Smooth muscle cell (in vitro differentiated cells): ENCODE measurements around the gene PAQR6. TPM values are rescaled to one million over a fixed set of nuclear protein-coding genes. Genes with fewer than 3 reads are reported as not detected.

Experiments used
- DNase-seq: peaks from one replicate; lab custom pipeline; 2025; ENCODE audit not compliant: unreplicated experiment; lab: John Stamatoyannopoulos, UW
- H2AFZ ChIP-seq: fragments of 200-600 bp; sonication (generic); 2 replicates; pipeline ENCODE4 v1.6.0; 2016; ENCODE audit warnings: antibody characterized with exemption, low read depth, mild to moderate bottlenecking
- H3F3A ChIP-seq: fragments of 200-600 bp; sonication (generic); 2 replicates; pipeline ENCODE4 v1.6.0; 2017; ENCODE audit warnings: antibody characterized with exemption, low read depth
- H3K27ac ChIP-seq: fragments of 200-600 bp; sonication (generic); 2 replicates; pipeline ENCODE4 v1.5.1; 2016; ENCODE audit warnings: low read depth, mild to moderate bottlenecking
- H3K27me3 ChIP-seq: fragments of 200-600 bp; sonication (generic); 2 replicates; pipeline ENCODE4 v1.6.1; 2016; ENCODE audit warnings: low read depth, mild to moderate bottlenecking
- H3K36me3 ChIP-seq: fragments of 200-600 bp; sonication (generic); 2 replicates; pipeline ENCODE4 v1.5.1; 2016; ENCODE audit warnings: low read depth
- H3K4me1 ChIP-seq: fragments of 200-600 bp; sonication (generic); 2 replicates; pipeline ENCODE4 v1.5.1; 2016; ENCODE audit warnings: low read depth
- H3K4me2 ChIP-seq: fragments of 200-600 bp; sonication (generic); 2 replicates; pipeline ENCODE4 v1.6.0; 2016; ENCODE audit warnings: mild to moderate bottlenecking
- H3K4me3 ChIP-seq: fragments of 200-600 bp; sonication (generic); 2 replicates; pipeline ENCODE4 v1.5.1; 2016; ENCODE audit warnings: mild to moderate bottlenecking
- H3K79me2 ChIP-seq: fragments of 200-600 bp; sonication (generic); 2 replicates; pipeline ENCODE4 v1.6.0; 2016; ENCODE audit warnings: low read depth, mild to moderate bottlenecking
- H3K9ac ChIP-seq: fragments of 200-600 bp; sonication (generic); 2 replicates; pipeline ENCODE4 v1.6.0; 2016; ENCODE audit warnings: low read depth
- H3K9me3 ChIP-seq: fragments of 200-600 bp; sonication (generic); replicated peaks from 2 replicates; pipeline ENCODE4 v1.5.1; 2016; ENCODE audit warnings: low read depth
- H4K20me1 ChIP-seq: fragments of 200-600 bp; sonication (generic); 2 replicates; pipeline ENCODE4 v1.6.0; 2016; ENCODE audit warnings: low read depth
- CTCF ChIP-seq: fragments of 200-600 bp; sonication (generic); IDR thresholded peaks from 2 replicates; pipeline ENCODE4 v1.5.1; 2017; ENCODE audit warnings: borderline replicate concordance, mild to moderate bottlenecking, antibody characterized with exemption; ENCODE audit not compliant: insufficient read depth, poor library complexity, severe bottlenecking
- WGBS: methylation state at CpG from one replicate; pipeline ENCODE4 v1.1.7; 2016; ENCODE audit warnings: low lambda C conversion rate; 5-methylcytosine and 5-hydroxymethylcytosine counted together
- polyA plus RNA-seq: library from polyadenylated mRNA; unstranded; fragments of >200 nt; fragmentation: Nextera tagmentation; extraction: Ambion mirVana; gene quantifications from 2 replicates; pipeline ENCODE4 v1.2.1, GENCODE V29; 2016
- total RNA-seq: library from RNA; depleted of rRNA; stranded (reverse); fragments of >200 nt; gene quantifications from 2 replicates; pipeline ENCODE4 v1.2.3, GENCODE V29; 2014

The PAQR6 gene
- total and polyA plus RNA-seq, 2 experiments from 2014 or later: 1.3 to 2.7 TPM

GRCh38 chr1:156268336-156268735 lies 20.5 kb upstream of the PAQR6 start:
- Histone ChIP-seq H3K9ac (no peak overlapping the region), H3K4me3 (no peak overlapping the region), H3K27ac (no peak overlapping the region), H3K36me3 (peaks cover 19% of the 10 kb centered on the region), H4K20me1 (peaks cover 9% of the 10 kb centered on the region), H3K9me3 (no peaks in the 10 kb centered on the region), H3F3A (no peaks in the 10 kb centered on the region), H3K4me1 (no peaks in the 10 kb centered on the region), H3K4me2 (no peak overlapping the region), H3K79me2 (no peaks in the 10 kb centered on the region), H3K27me3 (no peaks in the 10 kb centered on the region), H2AFZ (no peak overlapping the region)
- WGBS: 61% methylated on average over 4 of the region's 4 CpGs
- no peak for TF ChIP-seq CTCF
- no peak for DNase-seq

- Histone ChIP-seq H3K27me3 (no peaks in the 10 kb centered on the region), H3K9ac (no peak overlapping the region), H3K4me2 (no peak overlapping the region), H3K4me1 (no peaks in the 10 kb centered on the region), H3K79me2 (no peaks in the 10 kb centered on the region), H3K9me3 (no peaks in the 10 kb centered on the region), H4K20me1 (peaks cover 9% of the 10 kb centered on the region), H2AFZ (no peak overlapping the region), H3K4me3 (no peak overlapping the region), H3K36me3 (peaks cover 14% of the 10 kb centered on the region), H3F3A (no peaks in the 10 kb centered on the region), H3K27ac (no peak overlapping the region)
- no peak for TF ChIP-seq CTCF
- WGBS: 94% methylated on average over 13 of the region's 13 CpGs
- no peak for DNase-seq
These were observed 18.2 kb upstream of the PAQR6 start for GRCh38 chr1:156266051-156266450.

- Histone ChIP-seq H3K4me2 (no peak overlapping the region), H3K4me1 (no peaks in the 10 kb centered on the region), H3K36me3 (peaks cover 14% of the 10 kb centered on the region), H3K9ac (no peak overlapping the region), H2AFZ (no peak overlapping the region), H3K27me3 (no peaks in the 10 kb centered on the region), H3F3A (no peaks in the 10 kb centered on the region), H3K79me2 (no peaks in the 10 kb centered on the region), H3K4me3 (no peak overlapping the region), H4K20me1 (peaks cover 2% of the 10 kb centered on the region), H3K9me3 (no peaks in the 10 kb centered on the region), H3K27ac (no peak overlapping the region)
- DNase-seq: no peak
- TF ChIP-seq CTCF: no peak
- 94% methylated on average over 9 of the region's 9 CpGs for WGBS
These were observed 15.4 kb upstream of the PAQR6 start for GRCh38 chr1:156263288-156263655.

- DNase-seq: no peak
- Histone ChIP-seq H3K4me1 (no peaks in the 10 kb centered on the region), H3K9ac (no peak overlapping the region)
These were observed 14.8 kb upstream of the PAQR6 start for GRCh38 chr1:156262461-156263287.

More at GRCh38 chr1:156262461-156263287, 14.8 kb upstream of the PAQR6 start:
- Histone ChIP-seq H3K4me3 (no peak overlapping the region), H3K4me2 (no peak overlapping the region), H3K9me3 (no peaks in the 10 kb centered on the region), H3F3A (no peaks in the 10 kb centered on the region), H3K27ac (no peak overlapping the region), H2AFZ (no peak overlapping the region), H3K27me3 (no peaks in the 10 kb centered on the region), H3K79me2 (no peaks in the 10 kb centered on the region), H4K20me1 (peaks cover 4% of the 10 kb centered on the region), H3K36me3 (peaks cover 14% of the 10 kb centered on the region)
- WGBS: 89% methylated on average over 9 of the region's 9 CpGs
- TF ChIP-seq CTCF: no peak
